Central memory CD8-positive, alpha-beta T cell (primary cell): ENCODE data around the gene GRHL3.

Source experiments
- ATAC-seq: fragments of 150-1000 bp; cut with Tn5 transposase; replicated peaks from 2 replicates; pipeline ENCODE4 v1.10.0; 2022; ENCODE audit warnings: mild to moderate bottlenecking, moderate FRiP score, moderate number of reproducible peaks; ENCODE audit not compliant: poor library complexity, severe bottlenecking; ENCODE audit errors: extremely low read depth
- DNase-seq, 2 donors: peaks; one replicate each; pipeline ENCODE4 v3.0.0; 2021; ENCODE audit warnings: low spot score in 2 of 2
- H3K27ac Mint-ChIP-seq: one replicate; pipeline ENCODE4 v1.8.0; 2022; ENCODE audit warnings: low read depth, mild to moderate bottlenecking, moderate library complexity, mixed read lengths
- H3K27me3 Mint-ChIP-seq: one replicate; pipeline ENCODE4 v1.8.0; 2022; ENCODE audit warnings: mixed read lengths
- H3K36me3 Mint-ChIP-seq: one replicate; pipeline ENCODE4 v1.8.0; 2022; ENCODE audit warnings: mild to moderate bottlenecking, moderate library complexity, mixed read lengths; ENCODE audit not compliant: insufficient read depth
- H3K4me1 Mint-ChIP-seq: one replicate; pipeline ENCODE4 v1.8.0; 2022; ENCODE audit warnings: mixed read lengths
- H3K4me3 Mint-ChIP-seq: one replicate; pipeline ENCODE4 v1.8.0; 2022; ENCODE audit warnings: mild to moderate bottlenecking, moderate library complexity, mixed read lengths
- H3K9me3 Mint-ChIP-seq: one replicate; pipeline ENCODE4 v1.8.0; 2022; ENCODE audit warnings: mixed read lengths

Gene GRHL3

GRCh38 chr1:24297187-24297851 is 21.8 kb upstream of the GRHL3 start:
- no peak for DNase-seq
- H3K4me1 Mint-ChIP-seq, result no peaks in the 10 kb centered on the region
- no peak for ATAC-seq
- peaks cover 23% of the 10 kb centered on the region for H3K27me3 Mint-ChIP-seq
- no peak overlapping the region for H3K4me3 Mint-ChIP-seq
- H3K9me3 Mint-ChIP-seq, result no peaks in the 10 kb centered on the region
- no peak overlapping the region for H3K27ac Mint-ChIP-seq
- no peaks in the 10 kb centered on the region for H3K36me3 Mint-ChIP-seq

GRCh38 chr1:24297852-24298232 is 21.3 kb upstream of the GRHL3 start:
- no peak for ATAC-seq
- H3K27ac Mint-ChIP-seq, result no peak overlapping the region
- no peak overlapping the region for H3K4me3 Mint-ChIP-seq
- H3K4me1 Mint-ChIP-seq, result no peaks in the 10 kb centered on the region
- H3K27me3 Mint-ChIP-seq, result peaks cover 23% of the 10 kb centered on the region
- no peaks in the 10 kb centered on the region for H3K36me3 Mint-ChIP-seq
- no peak for DNase-seq
- no peaks in the 10 kb centered on the region for H3K9me3 Mint-ChIP-seq

GRCh38 chr1:24298606-24299005 is 20.6 kb upstream of the GRHL3 start:
- Mint-ChIP-seq H3K4me3 (no peak overlapping the region), H3K27ac (peak overlapping the region; percentile 80), H3K36me3 (no peaks in the 10 kb centered on the region), H3K4me1 (no peaks in the 10 kb centered on the region), H3K9me3 (no peaks in the 10 kb centered on the region), H3K27me3 (peaks cover 23% of the 10 kb centered on the region)
- DNase-seq, result no peak
- ATAC-seq, result no peak

- H3K36me3 Mint-ChIP-seq, result no peaks in the 10 kb centered on the region
- H3K9me3 Mint-ChIP-seq, result no peaks in the 10 kb centered on the region
- H3K4me1 Mint-ChIP-seq, result no peaks in the 10 kb centered on the region
- ATAC-seq, result no peak
- no peak overlapping the region for H3K27ac Mint-ChIP-seq
- DNase-seq, result no peak
- H3K4me3 Mint-ChIP-seq, result no peak overlapping the region
- H3K27me3 Mint-ChIP-seq, result peaks cover 23% of the 10 kb centered on the region
Observed at GRCh38 chr1:24299901-24300300, 19.3 kb upstream of the GRHL3 start.

- Mint-ChIP-seq H3K4me3 (no peak overlapping the region), H3K9me3 (no peaks in the 10 kb centered on the region), H3K27me3 (peaks cover 30% of the 10 kb centered on the region), H3K4me1 (no peaks in the 10 kb centered on the region), H3K27ac (no peak overlapping the region), H3K36me3 (no peaks in the 10 kb centered on the region)
- DNase-seq, result no peak
- ATAC-seq, result no peak
Observed at GRCh38 chr1:24300971-24301784, 18.0 kb upstream of the GRHL3 start.

GRCh38 chr1:24301785-24302175 is 17.4 kb upstream of the GRHL3 start:
- H3K36me3 Mint-ChIP-seq, result no peaks in the 10 kb centered on the region
- peaks cover 36% of the 10 kb centered on the region for H3K27me3 Mint-ChIP-seq
- no peaks in the 10 kb centered on the region for H3K9me3 Mint-ChIP-seq
- no peaks in the 10 kb centered on the region for H3K4me1 Mint-ChIP-seq
- H3K4me3 Mint-ChIP-seq, result no peak overlapping the region
- DNase-seq (no peak), ATAC-seq (no peak)
- H3K27ac Mint-ChIP-seq, result no peak overlapping the region

- Mint-ChIP-seq H3K4me1 (no peaks in the 10 kb centered on the region), H3K27ac (no peak overlapping the region), H3K9me3 (no peaks in the 10 kb centered on the region), H3K36me3 (no peaks in the 10 kb centered on the region), H3K27me3 (peaks cover 40% of the 10 kb centered on the region), H3K4me3 (no peak overlapping the region)
- ATAC-seq (no peak), DNase-seq (no peak)
Observed at GRCh38 chr1:24302209-24302611, 16.9 kb upstream of the GRHL3 start.

- no peak overlapping the region for H3K27ac Mint-ChIP-seq
- DNase-seq (no peak), ATAC-seq (no peak)
- H3K4me3 Mint-ChIP-seq, result no peak overlapping the region
- H3K4me1 Mint-ChIP-seq, result no peaks in the 10 kb centered on the region
- H3K9me3 Mint-ChIP-seq, result no peaks in the 10 kb centered on the region
- no peaks in the 10 kb centered on the region for H3K36me3 Mint-ChIP-seq
- peaks cover 29% of the 10 kb centered on the region for H3K27me3 Mint-ChIP-seq
Observed at GRCh38 chr1:24303600-24303999, 15.6 kb upstream of the GRHL3 start.

GRCh38 chr1:24304763-24305162 is 14.4 kb upstream of the GRHL3 start:
- DNase-seq (no peak), ATAC-seq (no peak)
- H3K4me1 Mint-ChIP-seq, result no peaks in the 10 kb centered on the region
- peaks cover 27% of the 10 kb centered on the region for H3K27me3 Mint-ChIP-seq
- H3K27ac Mint-ChIP-seq, result no peak overlapping the region
- H3K36me3 Mint-ChIP-seq, result no peaks in the 10 kb centered on the region
- H3K9me3 Mint-ChIP-seq, result no peaks in the 10 kb centered on the region
- H3K4me3 Mint-ChIP-seq, result no peak overlapping the region

GRCh38 chr1:24308365-24309015 is 10.7 kb upstream of the GRHL3 start:
- DNase-seq (no peak), ATAC-seq (no peak)
- no peak overlapping the region for H3K4me3 Mint-ChIP-seq
- H3K27me3 Mint-ChIP-seq, result peaks cover 20% of the 10 kb centered on the region
- H3K4me1 Mint-ChIP-seq, result no peaks in the 10 kb centered on the region
- H3K27ac Mint-ChIP-seq, result no peak overlapping the region
- H3K36me3 Mint-ChIP-seq, result no peaks in the 10 kb centered on the region
- no peaks in the 10 kb centered on the region for H3K9me3 Mint-ChIP-seq

GRCh38 chr1:24309762-24310485 is 9.2 kb upstream of the GRHL3 start:
- no peaks in the 10 kb centered on the region for H3K9me3 Mint-ChIP-seq
- H3K4me3 Mint-ChIP-seq, result no peak overlapping the region
- DNase-seq, result no peak
- peaks cover 20% of the 10 kb centered on the region for H3K27me3 Mint-ChIP-seq
- H3K36me3 Mint-ChIP-seq, result no peaks in the 10 kb centered on the region
- H3K27ac Mint-ChIP-seq, result no peak overlapping the region
- ATAC-seq, result no peak
- H3K4me1 Mint-ChIP-seq, result no peaks in the 10 kb centered on the region

- H3K27me3 Mint-ChIP-seq, result peaks cover 14% of the 10 kb centered on the region
- no peak for ATAC-seq
Observed at GRCh38 chr1:24311234-24311633, 7.9 kb upstream of the GRHL3 start.

More at GRCh38 chr1:24311234-24311633, 7.9 kb upstream of the GRHL3 start:
- DNase-seq, result no peak
- H3K27ac Mint-ChIP-seq, result no peak overlapping the region
- H3K4me3 Mint-ChIP-seq, result no peak overlapping the region
- no peaks in the 10 kb centered on the region for H3K36me3 Mint-ChIP-seq
- no peaks in the 10 kb centered on the region for H3K9me3 Mint-ChIP-seq
- no peaks in the 10 kb centered on the region for H3K4me1 Mint-ChIP-seq
